GM18520 (cell line): ENCODE results near the gene CERCAM.
A peak's percentile ranks its signal among the peaks of the same experiment; 100 is the strongest.

ENCODE experiments used
- ATAC-seq: cut with Tn5 transposase; IDR thresholded peaks from one replicate; pipeline ENCODE4 v1.9.1; 2021; ENCODE audit not compliant: unreplicated experiment

CERCAM gene, protein sequence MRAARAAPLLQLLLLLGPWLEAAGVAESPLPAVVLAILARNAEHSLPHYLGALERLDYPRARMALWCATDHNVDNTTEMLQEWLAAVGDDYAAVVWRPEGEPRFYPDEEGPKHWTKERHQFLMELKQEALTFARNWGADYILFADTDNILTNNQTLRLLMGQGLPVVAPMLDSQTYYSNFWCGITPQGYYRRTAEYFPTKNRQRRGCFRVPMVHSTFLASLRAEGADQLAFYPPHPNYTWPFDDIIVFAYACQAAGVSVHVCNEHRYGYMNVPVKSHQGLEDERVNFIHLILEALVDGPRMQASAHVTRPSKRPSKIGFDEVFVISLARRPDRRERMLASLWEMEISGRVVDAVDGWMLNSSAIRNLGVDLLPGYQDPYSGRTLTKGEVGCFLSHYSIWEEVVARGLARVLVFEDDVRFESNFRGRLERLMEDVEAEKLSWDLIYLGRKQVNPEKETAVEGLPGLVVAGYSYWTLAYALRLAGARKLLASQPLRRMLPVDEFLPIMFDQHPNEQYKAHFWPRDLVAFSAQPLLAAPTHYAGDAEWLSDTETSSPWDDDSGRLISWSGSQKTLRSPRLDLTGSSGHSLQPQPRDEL

DNA sequence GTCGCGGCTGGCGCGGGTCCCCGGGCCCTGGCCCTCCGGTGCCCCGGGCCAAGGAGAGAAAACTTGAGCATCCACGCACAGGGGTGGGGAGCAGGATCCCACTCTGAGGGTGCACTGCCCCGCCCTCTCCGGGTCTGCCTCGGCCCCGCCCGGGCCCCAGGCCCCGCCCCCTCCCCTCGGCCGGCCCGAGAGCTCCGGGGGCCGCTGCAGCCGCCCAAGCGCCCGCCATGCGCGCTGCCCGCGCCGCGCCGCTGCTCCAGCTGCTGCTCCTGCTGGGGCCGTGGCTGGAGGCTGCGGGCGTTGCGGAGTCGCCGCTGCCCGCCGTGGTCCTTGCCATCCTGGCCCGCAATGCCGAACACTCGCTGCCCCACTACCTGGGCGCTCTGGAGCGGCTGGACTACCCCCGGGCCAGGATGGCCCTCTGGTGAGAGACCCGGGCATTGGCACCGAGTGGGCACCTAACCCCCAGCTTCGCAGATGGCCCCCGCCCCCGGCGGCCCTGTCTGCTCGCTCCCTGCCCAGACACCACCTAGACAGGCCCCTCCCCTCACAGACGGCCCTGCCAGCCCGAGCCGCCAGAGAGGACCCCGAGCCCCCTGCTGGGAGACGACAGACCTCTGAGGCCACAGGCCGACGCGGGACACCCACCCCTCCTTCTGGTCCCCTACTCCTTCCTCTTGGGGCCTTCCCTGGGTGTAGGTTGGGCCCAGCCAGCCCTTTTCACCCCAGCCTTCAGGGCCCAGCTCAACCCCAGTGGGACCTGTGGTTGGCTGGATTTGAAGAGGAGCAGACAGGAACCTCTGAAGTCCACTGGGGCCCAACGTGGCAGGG is at the start of gene CERCAM:
Gene CERCAM, plus strand, starts transcription at position 207 of the 831 bp plus-strand sequence. Its CDS starts 21 bp downstream, at position 228.
- ATAC-seq, result peak; percentile 54

DNA sequence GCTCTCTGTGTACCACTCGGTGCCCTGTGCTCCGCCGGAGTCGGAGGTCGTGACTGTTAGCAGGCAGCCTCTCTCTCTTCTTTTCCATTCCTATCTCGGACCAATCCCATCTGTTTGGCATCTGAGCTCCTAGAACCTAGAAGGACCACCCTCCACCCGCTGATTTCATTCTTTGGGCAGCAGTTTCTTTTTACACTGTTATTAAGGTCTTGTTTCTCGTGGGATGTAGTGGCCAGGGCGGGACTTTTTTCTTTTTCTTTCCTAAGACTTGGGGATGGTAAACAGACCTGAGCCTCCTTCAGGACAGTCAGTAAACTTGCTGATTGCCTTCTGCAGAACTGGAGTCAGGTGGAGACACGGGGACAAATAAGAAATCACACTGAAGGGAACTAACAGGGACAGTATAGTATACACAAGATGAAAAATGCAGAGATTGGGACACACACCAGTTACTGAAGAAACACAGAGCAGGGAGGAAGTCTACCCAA is 49.0 kb upstream of the CERCAM start:
- no peak for ATAC-seq

GRCh38 chr9:128372188-128372641 is 48.4 kb upstream of the CERCAM start:
- no peak for ATAC-seq

GRCh38 chr9:128372784-128373183 is 47.9 kb upstream of the CERCAM start:
- no peak for ATAC-seq

GRCh38 chr9:128374221-128374675 is 46.4 kb upstream of the CERCAM start:
- ATAC-seq, result no peak

- ATAC-seq, result no peak
Measured at GRCh38 chr9:128375865-128376264, 44.8 kb upstream of the CERCAM start.

DNA sequence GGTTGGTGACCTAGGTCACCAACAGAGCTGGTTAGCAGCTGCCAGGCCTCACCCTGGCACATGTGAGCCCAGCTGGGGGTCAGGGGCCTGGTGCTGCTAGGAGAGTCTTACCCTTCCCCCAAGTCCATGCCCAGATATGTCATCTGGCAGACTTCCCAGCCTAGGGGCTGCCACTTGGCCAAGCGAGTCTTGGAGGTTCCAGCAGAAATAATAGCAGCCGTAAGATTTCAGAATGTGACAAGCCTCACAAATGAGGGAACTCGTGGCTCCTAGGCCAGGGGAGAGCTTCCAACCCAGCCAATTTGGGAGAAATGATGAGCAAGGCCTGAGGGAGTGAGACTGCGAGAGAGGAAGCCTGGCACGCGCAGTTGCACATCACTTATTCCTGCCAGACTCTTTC is 38.4 kb upstream of the CERCAM start:
- ATAC-seq, result no peak

DNA sequence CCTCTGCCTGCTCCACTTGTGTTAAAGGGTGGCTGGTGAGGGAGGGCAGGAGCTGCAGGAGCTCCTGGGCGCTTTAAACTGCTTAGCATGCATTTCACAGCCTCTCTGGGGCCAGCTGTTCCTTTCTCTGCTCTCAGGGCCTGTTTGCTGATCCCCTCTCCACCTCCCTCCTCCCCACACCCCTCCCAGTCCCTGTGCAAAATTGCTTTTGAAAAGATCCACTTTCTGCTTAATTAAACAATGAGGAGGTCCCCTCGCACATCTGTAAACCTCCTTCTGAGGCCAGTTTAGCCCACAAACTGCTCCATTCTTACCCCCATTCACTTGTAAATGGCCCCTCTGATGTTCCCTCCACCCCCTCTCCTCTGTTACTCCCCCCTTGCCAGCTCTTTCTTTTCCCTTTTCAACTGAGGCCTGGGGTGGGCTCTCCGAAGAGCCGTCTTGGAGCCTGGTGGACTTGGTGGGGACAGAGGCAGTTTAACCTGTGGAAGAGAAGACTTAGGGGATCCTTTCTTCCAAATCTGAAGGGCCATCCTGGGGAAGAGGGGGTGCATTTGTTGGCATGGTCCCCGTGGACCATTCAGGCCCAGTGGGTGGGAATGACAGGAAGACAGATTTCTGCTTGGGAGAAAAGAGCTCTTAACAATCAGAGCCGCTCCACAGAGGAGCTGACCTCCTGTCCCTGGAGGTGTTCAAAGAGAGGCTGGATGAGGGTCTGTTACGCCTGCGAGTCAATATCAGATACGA is 37.5 kb upstream of the CERCAM start:
- ATAC-seq, result no peak

DNA sequence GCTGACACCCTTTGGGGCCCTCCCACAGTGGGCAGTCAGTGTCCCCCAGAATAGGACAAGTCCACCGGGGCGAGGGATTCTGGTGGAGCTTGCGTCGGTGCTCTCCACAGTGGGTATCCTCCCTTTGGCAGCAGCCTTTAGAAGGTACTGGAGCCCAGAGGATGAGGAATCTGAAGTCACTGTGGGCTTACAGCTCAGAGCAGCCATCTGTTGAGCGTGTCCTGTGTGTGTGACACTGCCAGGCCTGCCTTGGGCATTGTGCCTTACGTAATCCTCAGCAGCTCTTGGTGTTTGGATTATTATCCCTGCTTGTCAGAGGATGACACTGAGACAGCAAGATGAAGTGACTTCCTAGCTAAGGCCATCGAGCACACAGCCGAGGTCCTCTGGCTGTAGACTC is 36.9 kb upstream of the CERCAM start:
- ATAC-seq, result no peak

DNA sequence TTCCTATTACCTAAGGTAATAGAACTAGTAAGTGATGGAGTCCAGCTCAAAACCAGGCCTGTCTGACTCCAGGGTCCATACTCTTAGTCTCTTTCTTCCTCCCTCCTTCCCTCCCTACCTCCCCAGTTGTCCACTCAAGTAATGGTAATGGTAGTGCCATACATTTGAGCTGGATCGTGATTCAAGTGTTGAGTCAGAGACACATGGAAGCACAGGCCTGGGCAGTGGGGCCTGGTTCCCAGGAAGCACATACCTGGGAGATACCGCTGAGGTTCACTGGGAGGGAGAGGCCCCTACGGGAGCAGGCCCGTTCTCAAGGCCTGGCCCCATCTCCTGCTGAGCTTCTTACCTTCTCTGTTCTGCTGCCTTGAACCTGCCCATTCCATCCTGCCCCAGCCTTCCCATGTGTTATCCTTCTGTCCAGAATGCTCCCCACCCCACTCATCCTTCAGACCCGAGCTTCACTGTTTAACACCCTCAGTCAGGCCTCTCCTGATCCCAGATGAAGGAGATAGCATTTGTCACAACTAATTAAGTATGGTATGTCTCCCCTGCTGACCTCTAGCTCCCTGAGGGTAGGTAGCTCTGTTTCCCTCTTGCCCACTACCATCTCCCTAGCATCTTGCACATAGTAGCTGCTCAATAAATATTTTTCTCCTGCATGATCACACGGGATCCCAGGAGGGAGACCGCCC is 35.7 kb upstream of the CERCAM start:
- no peak for ATAC-seq

GRCh38 chr9:128385496-128386460 is 34.9 kb upstream of the CERCAM start:
- no peak for ATAC-seq

DNA sequence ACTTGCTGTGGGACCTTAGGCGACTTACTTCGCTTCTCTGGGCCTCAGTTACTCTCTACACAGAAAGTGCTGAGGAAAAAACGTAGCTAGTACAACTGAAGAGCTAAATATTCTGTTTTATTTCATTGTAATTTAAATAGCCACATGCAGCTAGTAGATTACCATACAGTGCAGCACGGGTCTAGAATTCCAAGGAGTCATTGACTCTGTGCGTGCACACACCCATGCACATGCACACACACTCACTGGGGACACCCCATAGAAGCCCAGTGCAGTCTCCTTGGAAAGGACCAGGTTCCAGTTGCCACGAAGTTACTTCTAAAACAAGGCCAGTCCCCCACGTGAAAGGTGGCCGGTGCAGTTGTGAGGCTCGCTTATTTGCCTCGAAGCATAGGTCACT is 32.5 kb upstream of the CERCAM start:
- no peak for ATAC-seq

- ATAC-seq, result no peak
Measured at GRCh38 chr9:128389395-128390149, 31.1 kb upstream of the CERCAM start.

DNA sequence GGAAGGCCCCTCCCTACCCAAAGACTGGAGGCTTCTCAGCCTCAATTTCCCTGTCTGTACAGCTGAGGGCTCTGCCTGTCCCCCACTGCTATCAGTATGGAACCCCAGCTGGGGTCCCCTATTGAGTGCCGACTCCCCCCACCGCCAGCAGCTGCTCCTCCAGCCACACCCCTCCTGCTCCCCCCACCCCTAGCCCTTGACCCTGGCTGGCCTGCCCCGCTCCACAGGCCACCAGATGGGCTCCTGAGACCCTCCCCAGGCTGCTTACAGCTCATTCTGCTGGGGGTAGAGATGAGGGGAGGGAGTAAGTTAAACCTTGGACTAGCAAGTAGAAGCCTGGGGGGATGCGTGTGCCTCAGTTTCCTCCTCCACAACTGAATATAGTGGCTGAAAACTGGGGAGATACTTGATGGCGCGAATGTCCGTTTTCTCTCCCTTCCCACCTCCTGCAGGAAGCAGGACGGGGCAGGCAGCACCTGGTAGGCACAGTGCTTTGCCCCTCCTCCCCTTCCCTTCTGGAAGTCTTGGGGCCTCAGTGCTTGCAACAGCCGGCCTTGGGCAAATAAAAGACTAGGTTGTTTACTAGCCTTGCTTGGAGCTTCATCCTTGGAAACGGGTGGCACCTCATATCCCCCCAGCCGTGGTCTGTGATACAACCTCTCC is 30.4 kb upstream of the CERCAM start:
- no peak for ATAC-seq

- ATAC-seq, result no peak
Measured at GRCh38 chr9:128390813-128391711, 29.6 kb upstream of the CERCAM start.

- ATAC-seq, result no peak
Measured at GRCh38 chr9:128391956-128392301, 28.7 kb upstream of the CERCAM start.
